Stomach (tissue), 9 donors: ENCODE results near the gene PLXNA2. TPM values are rescaled to one million over a fixed set of nuclear protein-coding genes. Genes with fewer than 3 reads are reported as not detected.
A peak's percentile ranks its signal among the peaks of the same experiment; 100 is the strongest.

Source experiments
- DNase-seq, 2 donors: peaks; one replicate each; pipeline versions ENCODE4 v3.0.0 to v3.0.0-alpha.2; 2013 to 2019
- H3K27ac ChIP-seq, 5 donors: fragments of 200-600 bp in 4 of 5; sonication (generic) in 4 of 5; one replicate each; pipeline ENCODE4 v1.5.1; 2013 to 2019; ENCODE audit warnings: mild to moderate bottlenecking in 1 of 5, moderate library complexity in 1 of 5
- H3K27me3 ChIP-seq, 3 donors: fragments of 200-600 bp; sonication (generic); one replicate each; pipeline ENCODE4 v1.5.1; 2017 to 2019; ENCODE audit warnings: mixed run types in 1 of 3
- H3K36me3 ChIP-seq, 4 donors: fragments of 200-600 bp; sonication (generic); 1 replicate in 3 of 4; 2 replicates in 1 of 4; pipeline ENCODE4 v1.5.1; 2016 to 2019
- H3K4me1 ChIP-seq, 4 donors: fragments of 200-600 bp; sonication (generic); one replicate each; pipeline ENCODE4 v1.5.1; 2016 to 2019
- H3K4me3 ChIP-seq, 4 donors: fragments of 200-600 bp; sonication (generic) in 3 of 4; one replicate each; pipeline ENCODE4 v1.5.1; 2016 to 2019; ENCODE audit warnings: mild to moderate bottlenecking in 1 of 4
- H3K9me3 ChIP-seq, 4 donors: fragments of 200-600 bp; sonication (generic); one replicate each; pipeline ENCODE4 v1.5.1; 2016 to 2019
- CTCF ChIP-seq, 7 experiments: fragments of 450-650 bp in 4 of 7; fragments of 200-600 bp in 3 of 7; sonication (generic) in 3 of 7; IDR thresholded peaks; one replicate each; pipeline ENCODE4 v1.5.1; 2016 to 2019; ENCODE audit warnings: antibody characterized with exemption in 7 of 7, control low read depth in 2 of 7, mild to moderate bottlenecking in 1 of 7
- EP300 ChIP-seq: sonication (generic); formaldehyde crosslinking; IDR thresholded peaks from one replicate; pipeline ENCODE4 v1.6.1; 2017; ENCODE audit warnings: antibody characterized with exemption
- POLR2A ChIP-seq, 4 donors: fragments of 450-650 bp; IDR thresholded peaks; one replicate each; pipeline ENCODE4 v1.6.1; 2016; ENCODE audit warnings: antibody characterized with exemption in 4 of 4, control low read depth in 2 of 4, mild to moderate bottlenecking in 1 of 4, moderate library complexity in 1 of 4
- POLR2AphosphoS5 ChIP-seq, 3 donors: sonication (generic); formaldehyde crosslinking; IDR thresholded peaks; one replicate each; pipeline ENCODE4 v1.6.1; 2016; ENCODE audit warnings: antibody characterized with exemption in 3 of 3
- WGBS, 5 donors: extraction: QIAGEN DNeasy Blood & Tissue Kit in 3 of 5; methylation state at CpG; one replicate each; pipeline versions ENCODE4 v1.1.5 to v1.1.7; 2013 to 2018; 5-methylcytosine and 5-hydroxymethylcytosine counted together
- intact Hi-C: fragments of 100-400 bp; cut with DNase I; formaldehyde crosslinking; loops from one replicate; pipeline ENCODE4 v1.15.1; 2023; ENCODE audit warnings: low total_unique reads
- polyA plus RNA-seq, 3 donors: library from polyadenylated mRNA; stranded (reverse); fragments of 200-250 nt; gene quantifications; one replicate each; pipeline ENCODE4 v1.2.3, GENCODE V29; 2013
- total RNA-seq, 5 donors: library from RNA; depleted of rRNA; stranded (reverse); fragments of >200 nt; gene quantifications; one replicate each; pipeline versions ENCODE4 v1.1.0 to v1.2.3, GENCODE V29; 2014 to 2016
- donor health status: healthy with polysubstance abuse.
- donor health status: Bipolar disorder and iron deficiency.
- donor health status: healthy.

The PLXNA2 gene
- total and polyA plus RNA-seq, 8 donors: 2.7 to 185 (median 28.7) TPM

GRCh38 chr1:208058267-208058666 lies 185.9 kb downstream of the PLXNA2 start:
- 83 to 95% (median 91%) methylated on average over 10 to 12 of the region's 12 CpGs for WGBS, 5 donors
- H3K27me3 ChIP-seq: no peaks in the 10 kb centered on the region
- intact Hi-C loops: no loop called here
- no peak overlapping the region for H3K27ac ChIP-seq
- H3K4me1 ChIP-seq: peaks cover 0 to 30% (median 7%) of the 10 kb centered on the region in 4 donors
- H3K9me3 ChIP-seq: no peaks in the 10 kb centered on the region
- TF ChIP-seq EP300 (no peak), POLR2AphosphoS5 (IDR thresholded peaks at IDR 0.05) (no peak), CTCF (IDR thresholded peaks at IDR 0.05) (no peak), POLR2A (IDR thresholded peaks at IDR 0.05) (no peak)
- DNase-seq: no peak
- H3K36me3 ChIP-seq: peaks cover 25 to 95% (median 75%) of the 10 kb centered on the region in 4 donors
- no peak overlapping the region for H3K4me3 ChIP-seq

- peaks cover 34 to 97% (median 81%) of the 10 kb centered on the region in 4 donors for H3K36me3 ChIP-seq
Observed at GRCh38 chr1:208057056-208057455, 187.1 kb downstream of the PLXNA2 start.

GRCh38 chr1:208055535-208055934 lies 188.6 kb downstream of the PLXNA2 start:
- no peak overlapping the region for H3K27ac ChIP-seq
- H3K4me1 ChIP-seq: peaks cover 0 to 30% (median 7%) of the 10 kb centered on the region in 4 donors
- H3K4me3 ChIP-seq: no peak overlapping the region
- no peaks in the 10 kb centered on the region for H3K9me3 ChIP-seq
- no peaks in the 10 kb centered on the region for H3K27me3 ChIP-seq
- TF ChIP-seq POLR2AphosphoS5 (IDR thresholded peaks at IDR 0.05) (no peak), POLR2A (IDR thresholded peaks at IDR 0.05) (no peak), CTCF (IDR thresholded peaks at IDR 0.05) (no peak), EP300 (no peak)
- peaks cover 50 to 99% (median 88%) of the 10 kb centered on the region in 4 donors for H3K36me3 ChIP-seq
- intact Hi-C loops: no loop called here
- 77 to 86% (median 80%) methylated on average over 11 of the region's 11 CpGs for WGBS, 5 donors
- no peak for DNase-seq

More at GRCh38 chr1:208057056-208057455, 187.1 kb downstream of the PLXNA2 start:
- no peaks in the 10 kb centered on the region for H3K9me3 ChIP-seq
- no peak for DNase-seq
- peaks cover 0 to 30% (median 7%) of the 10 kb centered on the region in 4 donors for H3K4me1 ChIP-seq
- TF ChIP-seq POLR2AphosphoS5 (IDR thresholded peaks at IDR 0.05) (no peak), POLR2A (IDR thresholded peaks at IDR 0.05) (no peak), EP300 (no peak), CTCF (IDR thresholded peaks at IDR 0.05) (no peak)
- H3K4me3 ChIP-seq: no peak overlapping the region
- WGBS, 5 donors: 50 to 91% (median 71%) methylated on average over 2 of the region's 2 CpGs
- H3K27me3 ChIP-seq: no peaks in the 10 kb centered on the region
- intact Hi-C loops: no loop called here
- H3K27ac ChIP-seq: no peak overlapping the region

GRCh38 chr1:208054911-208055379 lies 189.2 kb downstream of the PLXNA2 start:
- intact Hi-C loops: no loop called here
- TF ChIP-seq EP300: no peak
- TF ChIP-seq POLR2AphosphoS5 (IDR thresholded peaks at IDR 0.05): peak in 1 of 3 donors; percentile 17
- no peak for TF ChIP-seq CTCF (IDR thresholded peaks at IDR 0.05)
- no peak for TF ChIP-seq POLR2A (IDR thresholded peaks at IDR 0.05)
- Histone ChIP-seq H3K27ac (no peak overlapping the region), H3K27me3 (no peaks in the 10 kb centered on the region), H3K36me3 (peaks cover 52 to 99% (median 88%) of the 10 kb centered on the region in 4 donors), H3K9me3 (no peaks in the 10 kb centered on the region), H3K4me3 (no peak overlapping the region), H3K4me1 (peaks cover 0 to 26% (median 6%) of the 10 kb centered on the region in 4 donors)
- DNase-seq: peak in 1 of 2 donors; percentile 46
- 31 to 64% (median 55%) methylated on average over 13 of the region's 13 CpGs for WGBS, 5 donors
